ENCODE results near the gene PARP11. TPM values are rescaled to one million over a fixed set of nuclear protein-coding genes. Genes with fewer than 3 reads are reported as not detected.

Gene PARP11
- total RNA-seq, 1 donor, result 9.4 TPM

DNA sequence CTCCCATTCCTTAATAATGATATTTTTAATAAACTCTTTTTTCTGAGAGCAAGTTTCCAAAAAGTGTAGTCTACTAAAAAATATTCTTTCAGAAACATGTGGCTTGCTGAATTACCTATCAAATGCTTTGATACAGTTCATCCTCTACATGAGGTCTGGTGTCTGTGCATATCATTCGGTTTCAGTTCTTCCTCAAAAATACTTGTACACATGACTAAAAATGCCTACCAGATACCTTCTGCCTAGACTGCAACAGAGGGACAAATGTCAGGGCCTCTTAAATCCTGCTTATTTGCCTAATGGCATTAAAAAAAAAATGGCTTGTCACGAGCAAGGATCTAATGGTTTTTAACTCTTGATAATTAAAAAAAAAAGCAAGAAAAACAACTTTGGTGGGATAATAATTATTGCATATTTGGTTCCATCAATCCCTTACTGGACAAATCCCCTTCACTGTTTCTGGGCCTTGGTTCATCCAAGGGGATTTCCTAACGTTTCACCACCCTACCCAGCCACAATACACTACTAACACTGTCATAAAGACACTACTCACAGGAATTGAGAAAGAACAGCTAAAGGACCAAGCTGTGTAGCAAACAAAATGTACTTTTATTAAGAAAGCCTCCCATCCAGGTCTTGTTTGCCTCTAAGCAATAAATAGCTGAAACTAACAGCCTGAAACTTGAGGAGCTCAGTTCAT is 45.7 kb downstream of the PARP11 start:
- Histone ChIP-seq H3K36me3 (ENCODE audit: insufficient read depth, low read length) (no peaks in the 10 kb centered on the region), H3K4me3 (ENCODE audit: insufficient read depth, low read length) (no peak overlapping the region), H2AFZ (ENCODE audit: low read length) (no peak overlapping the region), H3K4me2 (ENCODE audit: insufficient read depth, low read length) (no peak overlapping the region), H3K79me2 (ENCODE audit: insufficient read depth, low read length) (no peaks in the 10 kb centered on the region), H4K20me1 (ENCODE audit: insufficient read depth, low read length) (no peaks in the 10 kb centered on the region), H3K4me1 (ENCODE audit: insufficient read depth, low read length) (no peaks in the 10 kb centered on the region), H3K9me3 (ENCODE audit: low read depth, low read length) (no peaks in the 10 kb centered on the region), H3K27ac (ENCODE audit: low read depth, low read length) (no peak overlapping the region), H3K27me3 (ENCODE audit: insufficient read depth, low read length) (no peaks in the 10 kb centered on the region)
- TF ChIP-seq, protein P1, sequence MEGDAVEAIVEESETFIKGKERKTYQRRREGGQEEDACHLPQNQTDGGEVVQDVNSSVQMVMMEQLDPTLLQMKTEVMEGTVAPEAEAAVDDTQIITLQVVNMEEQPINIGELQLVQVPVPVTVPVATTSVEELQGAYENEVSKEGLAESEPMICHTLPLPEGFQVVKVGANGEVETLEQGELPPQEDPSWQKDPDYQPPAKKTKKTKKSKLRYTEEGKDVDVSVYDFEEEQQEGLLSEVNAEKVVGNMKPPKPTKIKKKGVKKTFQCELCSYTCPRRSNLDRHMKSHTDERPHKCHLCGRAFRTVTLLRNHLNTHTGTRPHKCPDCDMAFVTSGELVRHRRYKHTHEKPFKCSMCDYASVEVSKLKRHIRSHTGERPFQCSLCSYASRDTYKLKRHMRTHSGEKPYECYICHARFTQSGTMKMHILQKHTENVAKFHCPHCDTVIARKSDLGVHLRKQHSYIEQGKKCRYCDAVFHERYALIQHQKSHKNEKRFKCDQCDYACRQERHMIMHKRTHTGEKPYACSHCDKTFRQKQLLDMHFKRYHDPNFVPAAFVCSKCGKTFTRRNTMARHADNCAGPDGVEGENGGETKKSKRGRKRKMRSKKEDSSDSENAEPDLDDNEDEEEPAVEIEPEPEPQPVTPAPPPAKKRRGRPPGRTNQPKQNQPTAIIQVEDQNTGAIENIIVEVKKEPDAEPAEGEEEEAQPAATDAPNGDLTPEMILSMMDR (IDR thresholded peaks at IDR 0.05; ENCODE audit: extremely low read depth, low read depth, low read length), result no peak
- DNase-seq (ENCODE audit: insufficient read length, low spot score, missing footprints), result no peak

DNA sequence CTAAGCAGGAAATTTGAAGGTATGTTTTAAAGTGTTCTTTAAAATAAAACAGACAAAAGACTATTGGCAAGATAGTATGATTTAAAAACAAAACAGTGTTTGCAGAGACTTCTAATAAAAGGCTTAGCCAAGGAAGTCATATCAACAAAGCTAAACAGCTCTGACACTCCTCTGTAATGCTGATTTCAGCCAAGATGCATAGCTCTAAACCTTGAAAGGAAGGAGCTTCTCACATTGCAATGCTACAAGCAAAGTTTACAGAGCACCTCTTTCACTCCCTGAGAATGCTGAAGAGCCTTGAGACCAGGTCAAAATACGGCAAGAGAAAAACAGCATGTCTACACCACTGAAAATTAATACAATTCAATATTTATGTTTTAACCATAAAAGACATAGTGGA is 51.8 kb downstream of the PARP11 start:
- no peak overlapping the region for H3K4me3 ChIP-seq (ENCODE audit: insufficient read depth, low read length)
- no peaks in the 10 kb centered on the region for H4K20me1 ChIP-seq (ENCODE audit: insufficient read depth, low read length)
- H3K9me3 ChIP-seq (ENCODE audit: low read depth, low read length), result no peaks in the 10 kb centered on the region
- H3K27ac ChIP-seq (ENCODE audit: low read depth, low read length), result no peak overlapping the region
- H3K79me2 ChIP-seq (ENCODE audit: insufficient read depth, low read length), result no peaks in the 10 kb centered on the region
- H2AFZ ChIP-seq (ENCODE audit: low read length), result no peak overlapping the region
- H3K4me2 ChIP-seq (ENCODE audit: insufficient read depth, low read length), result no peak overlapping the region
- no peaks in the 10 kb centered on the region for H3K36me3 ChIP-seq (ENCODE audit: insufficient read depth, low read length)
- H3K4me1 ChIP-seq (ENCODE audit: insufficient read depth, low read length), result no peaks in the 10 kb centered on the region
- no peaks in the 10 kb centered on the region for H3K27me3 ChIP-seq (ENCODE audit: insufficient read depth, low read length)
- no peak for DNase-seq (ENCODE audit: insufficient read length, low spot score, missing footprints)
- TF ChIP-seq, protein P1 (IDR thresholded peaks at IDR 0.05; ENCODE audit: extremely low read depth, low read depth, low read length), result no peak

DNA sequence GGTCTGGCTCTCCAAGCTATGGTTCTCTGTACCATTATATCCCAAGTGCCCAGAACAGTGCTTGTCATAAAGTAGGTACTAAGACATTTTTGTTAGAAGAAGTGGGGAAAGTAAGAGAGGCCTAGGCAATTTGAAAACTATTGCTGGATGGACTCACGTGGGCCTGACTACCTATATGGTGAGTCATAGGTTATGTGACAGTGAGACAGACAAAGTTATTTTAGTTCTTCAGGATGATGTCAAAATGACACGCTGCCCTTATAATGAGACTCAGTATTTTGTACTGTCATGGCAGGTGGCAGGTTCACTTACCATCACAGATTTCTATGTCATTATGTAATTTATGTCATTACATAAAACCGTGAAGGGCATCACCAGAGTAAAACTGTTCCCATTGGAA is 53.1 kb downstream of the PARP11 start:
- no peaks in the 10 kb centered on the region for H4K20me1 ChIP-seq (ENCODE audit: insufficient read depth, low read length)
- H3K27ac ChIP-seq (ENCODE audit: low read depth, low read length), result no peak overlapping the region
- no peaks in the 10 kb centered on the region for H3K4me1 ChIP-seq (ENCODE audit: insufficient read depth, low read length)
- H3K27me3 ChIP-seq (ENCODE audit: insufficient read depth, low read length), result no peaks in the 10 kb centered on the region
- H3K4me2 ChIP-seq (ENCODE audit: insufficient read depth, low read length), result no peak overlapping the region
- H2AFZ ChIP-seq (ENCODE audit: low read length), result no peak overlapping the region
- DNase-seq (ENCODE audit: insufficient read length, low spot score, missing footprints), result no peak
- H3K4me3 ChIP-seq (ENCODE audit: insufficient read depth, low read length), result no peak overlapping the region
- TF ChIP-seq, protein P1 (IDR thresholded peaks at IDR 0.05; ENCODE audit: extremely low read depth, low read depth, low read length), result no peak
- no peaks in the 10 kb centered on the region for H3K9me3 ChIP-seq (ENCODE audit: low read depth, low read length)
- no peaks in the 10 kb centered on the region for H3K36me3 ChIP-seq (ENCODE audit: insufficient read depth, low read length)
- no peaks in the 10 kb centered on the region for H3K79me2 ChIP-seq (ENCODE audit: insufficient read depth, low read length)

DNA sequence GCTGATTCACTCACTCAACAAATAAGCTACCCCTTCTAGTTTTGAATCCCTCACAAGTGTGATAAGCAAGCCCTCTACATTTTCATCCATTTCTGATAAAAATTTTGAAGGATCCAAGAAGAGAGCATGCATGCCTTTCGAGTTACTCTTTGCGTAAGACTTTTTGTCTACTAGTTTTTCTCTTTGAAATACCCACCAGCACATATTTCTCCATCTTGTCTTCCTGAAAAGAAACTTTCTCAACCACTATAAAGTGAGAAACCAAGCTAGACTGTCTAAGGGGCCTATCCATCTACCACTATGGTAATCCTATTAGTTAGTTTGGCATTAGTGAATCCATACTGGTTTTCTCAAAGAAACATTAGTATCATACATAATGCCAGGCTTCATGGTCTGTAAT is 56.9 kb downstream of the PARP11 start:
- no peaks in the 10 kb centered on the region for H3K4me1 ChIP-seq (ENCODE audit: insufficient read depth, low read length)
- H3K79me2 ChIP-seq (ENCODE audit: insufficient read depth, low read length), result no peaks in the 10 kb centered on the region
- H3K36me3 ChIP-seq (ENCODE audit: insufficient read depth, low read length), result no peaks in the 10 kb centered on the region
- H3K4me2 ChIP-seq (ENCODE audit: insufficient read depth, low read length), result no peak overlapping the region
- no peaks in the 10 kb centered on the region for H3K27me3 ChIP-seq (ENCODE audit: insufficient read depth, low read length)
- H2AFZ ChIP-seq (ENCODE audit: low read length), result no peak overlapping the region
- H3K4me3 ChIP-seq (ENCODE audit: insufficient read depth, low read length), result no peak overlapping the region
- TF ChIP-seq, protein P1 (IDR thresholded peaks at IDR 0.05; ENCODE audit: extremely low read depth, low read depth, low read length), result no peak
- DNase-seq (ENCODE audit: insufficient read length, low spot score, missing footprints), result no peak
- H3K27ac ChIP-seq (ENCODE audit: low read depth, low read length), result no peak overlapping the region
- no peaks in the 10 kb centered on the region for H4K20me1 ChIP-seq (ENCODE audit: insufficient read depth, low read length)
- no peaks in the 10 kb centered on the region for H3K9me3 ChIP-seq (ENCODE audit: low read depth, low read length)
